T-helper 22 cell (primary cell): ENCODE measurements around the gene TRIM47.
"Not testable (repeated sequence)": the region's sequence is repeated elsewhere in the genome, so short reads cannot be mapped to it uniquely, and the experiment has no call there.

Source experiments
- DNase-seq: peaks from one replicate; pipeline ENCODE4 v3.0.0-alpha.2; 2020; ENCODE audit warnings: low read depth

TRIM47 gene

DNA sequence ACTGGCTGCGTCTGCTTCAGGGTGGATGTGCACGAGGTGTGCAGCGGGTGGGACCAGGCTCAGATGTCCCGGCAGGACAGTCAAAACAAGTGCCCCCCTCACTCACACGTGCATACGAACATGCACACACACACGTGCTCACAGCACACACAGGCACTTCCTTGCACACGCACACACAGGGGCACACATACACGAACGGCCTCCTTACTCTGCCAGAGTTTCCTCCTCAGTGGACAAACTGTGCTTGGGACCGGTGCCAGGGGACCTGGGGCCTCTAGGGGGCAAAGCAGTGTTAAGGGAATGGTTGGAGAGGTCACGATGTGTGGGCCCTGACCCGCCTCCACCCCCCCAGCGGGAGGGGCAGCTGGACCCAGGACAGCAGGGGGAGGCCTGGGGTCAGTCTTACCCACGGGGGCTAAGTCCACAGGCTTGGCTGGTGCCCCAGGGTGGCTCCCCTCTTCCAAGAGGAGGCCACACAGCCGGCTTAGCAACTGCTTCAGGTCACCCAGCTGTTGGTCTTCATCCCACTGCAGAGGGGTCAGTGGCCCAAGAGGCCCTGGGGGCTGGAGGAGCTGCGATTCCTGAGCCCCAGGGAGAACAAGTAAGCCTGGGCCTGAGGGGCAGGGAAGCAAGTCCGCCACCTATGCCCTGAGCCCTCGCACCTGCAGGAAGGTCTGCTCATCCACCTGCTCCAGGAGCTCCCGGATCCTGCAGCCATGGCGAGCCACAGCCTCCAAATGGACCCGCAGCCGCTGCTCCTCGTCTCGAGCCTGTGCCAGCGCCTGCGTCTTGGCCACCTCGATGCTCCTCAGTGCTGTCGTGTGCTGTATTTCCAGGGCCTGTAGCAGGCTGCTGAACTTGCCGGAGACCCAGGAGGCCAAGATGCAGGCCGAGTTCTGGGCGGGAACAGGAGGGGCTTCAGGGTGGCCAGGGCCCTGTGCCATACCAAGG lies 13.5 kb upstream of the TRIM47 start:
- DNase-seq, result no peak

- no peak for DNase-seq
Observed at GRCh38 chr17:75891022-75891604, 12.7 kb upstream of the TRIM47 start.

- no peak for DNase-seq
Observed at GRCh38 chr17:75889454-75889853, 11.1 kb upstream of the TRIM47 start.

DNA sequence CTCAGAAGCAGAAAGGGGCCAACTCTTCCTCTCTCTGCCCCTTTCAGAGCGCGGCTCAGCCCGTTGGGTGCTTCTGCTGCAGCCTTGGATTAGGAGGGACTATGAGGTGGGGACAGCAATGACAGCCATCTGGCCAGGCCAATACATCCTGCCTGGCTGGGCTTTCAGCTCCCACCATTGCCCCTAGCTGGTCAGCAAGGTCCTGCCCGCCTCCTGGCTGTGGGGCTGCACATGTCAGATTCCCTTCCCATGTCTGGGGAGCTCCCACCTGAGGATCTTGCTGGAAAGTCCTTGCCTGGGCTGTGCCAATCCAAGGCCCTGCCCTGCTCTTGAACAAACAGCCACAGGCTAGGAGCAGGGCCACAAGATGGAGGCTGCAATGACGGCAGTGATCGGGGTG lies 10.1 kb upstream of the TRIM47 start:
- no peak for DNase-seq

- DNase-seq, result not testable (repeated sequence)
Observed at GRCh38 chr17:75885860-75886259, 7.5 kb upstream of the TRIM47 start.

- DNase-seq, result no peak
Observed at GRCh38 chr17:75885431-75885830, 7.0 kb upstream of the TRIM47 start.

GRCh38 chr17:75881678-75882454 lies 3.5 kb upstream of the TRIM47 start:
- no peak for DNase-seq

DNA sequence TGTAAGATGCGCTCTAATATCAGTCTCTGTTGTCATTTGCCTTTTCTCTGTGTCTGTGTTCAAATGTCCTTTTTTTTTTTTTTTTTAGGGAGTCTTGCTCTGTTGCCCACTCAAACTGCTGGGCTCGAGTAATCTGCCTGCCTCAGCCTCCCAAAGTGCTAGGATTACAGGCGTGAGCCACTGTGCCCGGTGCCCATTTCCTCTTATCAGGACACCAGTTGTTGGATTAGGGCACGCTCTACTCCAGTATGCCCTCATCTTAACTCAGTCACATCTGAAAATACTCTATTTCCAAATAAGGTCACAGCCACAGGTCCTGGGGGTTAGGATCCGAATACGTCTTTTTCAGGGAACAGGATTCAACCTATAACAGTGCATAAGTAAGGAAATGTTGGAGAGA lies 1.9 kb upstream of the TRIM47 start:
- no peak for DNase-seq

- peak; percentile 57 for DNase-seq
Observed at GRCh38 chr17:75877752-75878173, 618 bp downstream of the TRIM47 start.

DNA sequence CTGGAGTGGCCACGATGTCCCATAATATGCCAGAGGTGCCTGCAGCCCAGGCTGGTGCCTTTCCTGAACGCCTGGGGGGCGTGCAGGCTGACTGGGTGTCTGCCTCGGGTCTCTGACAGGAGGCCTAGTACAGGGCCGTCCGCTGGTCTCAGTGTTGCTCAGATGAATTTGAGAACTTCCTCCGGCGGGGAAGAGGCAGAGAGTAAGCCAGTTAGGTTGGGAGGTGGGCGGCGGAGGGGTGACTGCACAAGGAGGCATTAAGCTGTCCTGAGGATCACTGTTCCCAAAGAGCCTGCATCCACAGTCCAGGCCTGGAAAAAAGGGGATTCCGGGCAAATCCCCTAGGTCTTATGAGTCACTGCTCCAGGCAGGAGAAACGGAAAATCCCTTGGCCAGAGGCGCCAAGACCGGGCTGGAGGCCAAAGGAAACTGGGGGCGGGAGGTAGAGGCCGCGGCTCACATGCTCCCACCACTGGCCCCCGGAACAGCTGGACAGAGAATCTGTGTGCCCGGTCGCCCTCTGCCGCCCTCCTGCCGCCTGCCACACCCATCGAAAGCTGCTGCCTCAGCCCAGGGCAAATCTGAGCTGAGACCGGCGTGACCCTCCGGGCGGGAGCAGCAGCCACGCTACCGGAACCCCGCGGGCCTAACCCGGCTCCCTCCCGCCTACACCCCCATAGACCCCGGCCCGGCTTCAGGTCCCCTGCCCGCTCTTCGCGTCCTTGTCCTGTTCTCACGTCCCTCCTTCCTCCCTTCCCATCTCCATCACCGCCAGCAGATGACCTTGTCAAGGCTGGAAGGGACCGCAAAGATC lies 1.2 kb downstream of the TRIM47 start:
- DNase-seq, result no peak

DNA sequence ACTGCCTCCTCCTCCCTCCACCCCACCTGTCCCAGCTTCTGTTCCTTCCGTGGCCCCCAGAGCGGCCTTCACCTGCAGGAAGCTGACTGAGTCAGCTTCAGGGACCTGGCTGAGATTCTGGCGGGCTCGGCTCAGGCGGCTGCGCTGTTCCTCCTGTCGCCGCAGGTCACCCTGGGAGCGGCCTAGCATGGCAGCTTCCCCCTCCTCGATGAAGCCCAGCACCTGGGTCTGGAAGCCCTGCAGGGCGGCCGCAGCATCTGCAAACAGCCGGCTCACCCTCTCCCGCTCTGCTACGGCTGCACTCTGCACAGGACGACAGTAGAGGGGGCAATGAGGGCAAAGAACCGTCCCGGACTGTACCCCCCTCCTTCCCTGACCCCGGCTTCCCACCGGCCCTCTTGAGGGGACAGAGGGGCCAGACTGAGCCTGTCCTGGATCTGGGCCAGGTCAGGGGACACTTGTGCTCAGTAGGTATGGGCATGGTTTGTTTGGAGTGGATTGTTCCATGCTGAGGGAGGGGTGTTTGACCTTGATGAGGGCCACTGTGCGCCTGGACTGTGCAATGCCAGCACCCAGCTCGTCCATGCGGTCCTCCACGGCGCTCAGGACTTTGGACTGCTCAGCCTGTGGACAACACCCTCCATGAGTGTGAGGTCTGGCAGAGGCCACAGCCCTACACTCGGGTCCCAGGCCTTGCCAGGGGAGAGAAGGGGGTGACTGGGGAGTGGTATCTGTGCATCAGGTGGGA lies 2.0 kb downstream of the TRIM47 start:
- peak; percentile 82 for DNase-seq

DNA sequence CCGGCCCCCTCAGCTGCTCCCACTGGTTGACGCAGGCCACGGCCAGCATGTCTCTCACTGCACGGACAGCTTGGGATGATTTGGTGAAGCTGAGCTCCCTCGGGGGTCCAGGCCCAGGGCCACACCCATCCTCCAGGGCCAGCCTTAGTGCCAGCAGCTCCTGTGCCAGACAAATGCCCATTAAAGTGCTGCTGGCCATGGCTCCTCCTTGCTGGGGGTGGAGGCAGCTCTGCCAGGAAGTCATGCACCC lies 2.5 kb downstream of the TRIM47 start:
- DNase-seq, result no peak

GRCh38 chr17:75875182-75875939 lies 3.0 kb downstream of the TRIM47 start:
- no peak for DNase-seq

GRCh38 chr17:75874323-75875181 lies 3.8 kb downstream of the TRIM47 start:
- no peak for DNase-seq

DNA sequence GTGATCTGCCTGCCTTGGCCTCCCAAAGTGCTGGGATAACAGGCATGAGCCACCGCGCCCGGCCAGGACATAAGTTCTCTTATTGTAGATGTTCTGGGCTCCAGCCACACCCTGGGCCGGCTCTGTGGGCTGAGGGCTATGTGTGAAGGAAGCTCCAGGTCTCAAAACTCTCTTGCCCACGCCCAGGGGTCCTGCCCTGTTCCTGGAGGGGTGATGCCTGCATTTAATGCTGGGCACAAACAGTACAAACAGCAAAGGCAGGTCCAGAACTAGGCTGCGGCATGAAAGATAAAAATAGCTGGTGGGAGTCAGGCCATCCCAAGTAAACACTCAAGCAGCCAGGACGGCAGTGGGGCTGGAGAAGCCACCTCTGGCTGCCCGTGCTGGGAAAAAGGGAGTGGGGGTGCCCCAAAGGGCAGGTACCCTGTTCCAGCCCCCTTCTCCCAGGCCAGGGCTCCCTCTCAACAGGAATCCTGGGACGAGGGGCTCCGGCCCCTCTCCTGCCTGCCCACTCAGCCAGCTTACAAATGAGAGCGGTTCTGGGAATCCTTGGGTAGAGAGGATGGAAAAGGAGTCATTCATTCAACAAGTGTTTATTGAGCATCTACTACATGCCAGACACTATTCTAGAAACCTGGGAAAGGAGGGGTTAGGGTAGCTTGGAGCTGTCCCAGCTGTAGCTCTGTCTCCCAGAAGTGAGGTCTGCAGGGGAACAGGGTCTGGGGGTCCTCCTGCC lies 4.6 kb downstream of the TRIM47 start:
- DNase-seq, result no peak

DNA sequence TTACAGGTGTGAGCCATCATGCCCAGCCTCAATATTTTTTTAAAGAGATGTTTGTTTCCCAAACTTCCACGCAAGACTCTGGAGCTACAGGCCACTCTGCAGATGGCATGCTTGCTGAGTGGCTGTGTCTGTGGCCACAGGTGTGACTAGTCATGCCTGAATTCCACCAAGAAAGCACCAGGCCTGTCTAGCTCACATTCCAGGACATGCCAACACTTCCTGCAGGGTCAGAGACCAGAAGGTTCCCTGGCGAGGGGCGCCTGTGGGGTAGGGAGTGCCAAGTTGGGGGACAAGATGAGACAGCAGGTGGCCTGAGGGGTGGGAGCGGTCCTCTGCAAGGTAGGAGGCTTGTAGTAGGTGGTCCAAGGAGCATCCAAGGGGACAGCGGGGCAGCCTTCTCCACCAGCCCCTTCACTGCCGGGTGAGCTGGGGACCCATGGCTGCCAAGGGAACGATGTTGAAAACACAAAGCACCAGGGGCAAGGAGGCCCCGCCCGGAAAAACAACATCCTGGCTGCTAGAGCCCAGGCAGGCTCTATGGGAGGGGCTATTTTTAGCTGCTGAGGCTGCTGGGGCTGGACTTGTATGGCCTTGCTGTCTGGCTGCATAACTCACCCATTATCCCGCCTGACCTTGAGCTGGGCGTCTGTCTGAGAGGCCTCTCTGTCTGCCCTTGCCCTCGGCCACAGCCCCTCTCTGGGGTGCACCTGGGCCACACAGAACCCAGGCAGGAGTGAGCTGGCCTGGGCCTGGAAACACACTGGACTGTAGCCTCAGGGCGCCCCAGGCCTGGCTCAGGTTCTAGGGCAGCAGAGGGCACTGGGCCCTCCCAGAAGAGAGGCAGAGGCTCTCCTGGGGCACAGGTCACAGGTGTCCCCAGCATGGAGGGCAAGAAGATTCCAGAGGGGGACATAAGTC lies 5.7 kb downstream of the TRIM47 start:
- DNase-seq, result peak; percentile 41

- DNase-seq, result not testable (repeated sequence)
Observed at GRCh38 chr17:75870228-75870627, 8.2 kb downstream of the TRIM47 start.
